T-helper 17 cell (primary cell): ENCODE results near the gene SCN2B. TPM values are rescaled to one million over a fixed set of nuclear protein-coding genes. Genes with fewer than 3 reads are reported as not detected.

Experiments used
- ATAC-seq: fragments of 150-1000 bp; cut with Tn5 transposase; 2 replicates; pipeline ENCODE4 v1.10.0; 2021; ENCODE audit warnings: mild to moderate bottlenecking, moderate library complexity
- DNase-seq, 3 donors: peaks; one replicate each; pipeline versions ENCODE4 v3.0.0 to v3.0.0-alpha.2; 2020 to 2021
- H3K9me3 ChIP-seq: one replicate; pipeline ENCODE4 v1.7.0; 2013; ENCODE audit warnings: low read length, mild to moderate bottlenecking; ENCODE audit not compliant: control insufficient read depth, poor library complexity, severe bottlenecking
- H3K27ac Mint-ChIP-seq: one replicate; pipeline ENCODE4 v1.8.0; 2022; ENCODE audit warnings: mild to moderate bottlenecking, moderate library complexity, mixed read lengths
- H3K27me3 Mint-ChIP-seq: one replicate; pipeline ENCODE4 v1.8.0; 2022; ENCODE audit warnings: mixed read lengths
- H3K36me3 Mint-ChIP-seq: one replicate; pipeline ENCODE4 v1.8.0; 2022; ENCODE audit warnings: low read depth, mixed read lengths
- H3K4me1 Mint-ChIP-seq: one replicate; pipeline ENCODE4 v1.8.0; 2022; ENCODE audit warnings: mild to moderate bottlenecking, mixed read lengths
- H3K4me3 Mint-ChIP-seq: one replicate; pipeline ENCODE4 v1.8.0; 2022; ENCODE audit warnings: mild to moderate bottlenecking, moderate library complexity, mixed read lengths
- total RNA-seq, 4 donors: library from RNA in 2 of 4; stranded (reverse) in 2 of 4; gene quantifications; one replicate each; pipeline ENCODE4 v1.2.3 and lab custom pipeline; 2022 to 2026

Gene SCN2B
- total RNA-seq, 2 donors from 2014 or later = not detected

DNA sequence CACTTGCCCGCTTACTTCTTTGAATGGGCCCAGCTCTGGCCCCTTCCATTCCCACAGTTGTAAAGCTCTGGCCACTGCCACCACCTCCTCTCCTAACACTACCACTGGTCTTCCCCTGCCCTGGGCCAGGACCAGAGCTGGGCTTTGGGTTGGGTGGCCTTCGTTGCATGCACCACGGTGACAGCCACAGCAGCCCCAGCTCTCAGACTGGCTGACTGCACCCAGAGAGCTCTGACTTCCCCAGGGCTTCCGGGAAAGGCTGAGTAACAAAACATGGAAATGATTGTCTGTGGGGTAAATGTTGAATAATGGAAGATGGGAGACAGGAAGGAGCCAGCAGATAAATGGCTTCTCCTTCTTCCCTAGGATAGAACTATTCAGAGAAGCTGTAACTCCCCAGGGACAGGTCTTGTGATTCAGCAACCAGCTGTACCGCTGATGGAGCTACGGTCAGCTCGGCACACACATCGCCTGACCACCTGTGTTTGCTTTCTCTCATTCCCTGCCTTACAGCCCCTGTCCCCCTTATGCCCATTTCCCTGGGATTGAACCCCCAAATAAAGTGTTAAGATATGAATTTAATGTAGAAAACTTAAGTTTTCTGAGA is 51.4 kb downstream of the SCN2B start:
- ATAC-seq = no peak
- H3K36me3 Mint-ChIP-seq = peaks cover 3% of the 10 kb centered on the region
- H3K9me3 ChIP-seq = no peaks in the 10 kb centered on the region
- DNase-seq = no peak
- H3K4me3 Mint-ChIP-seq = no peak overlapping the region
- H3K27ac Mint-ChIP-seq = no peak overlapping the region
- peaks cover 16% of the 10 kb centered on the region for H3K27me3 Mint-ChIP-seq
- H3K4me1 Mint-ChIP-seq = peaks cover 3% of the 10 kb centered on the region

DNA sequence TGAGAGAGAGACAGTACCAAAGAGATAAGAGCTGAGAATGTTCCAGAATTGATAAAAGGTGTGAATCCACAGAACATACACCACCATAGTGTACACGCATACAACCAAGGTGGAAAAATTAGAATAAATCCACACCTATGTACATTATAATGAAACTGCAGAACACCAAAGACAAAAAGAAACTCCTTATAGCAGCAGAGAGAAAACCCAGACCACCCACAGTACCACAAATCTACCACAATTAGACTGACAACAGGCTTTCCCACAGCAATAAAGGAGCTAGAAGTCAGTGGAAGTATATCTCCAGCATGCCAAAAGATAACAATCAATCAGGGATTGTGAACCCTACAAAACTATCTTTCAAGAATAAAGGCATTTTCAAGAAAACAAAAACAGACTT is 55.6 kb downstream of the SCN2B start:
- DNase-seq = no peak
- H3K4me3 Mint-ChIP-seq = no peak overlapping the region
- peaks cover 17% of the 10 kb centered on the region for H3K27me3 Mint-ChIP-seq
- no peak overlapping the region for H3K27ac Mint-ChIP-seq
- H3K9me3 ChIP-seq = no peaks in the 10 kb centered on the region
- no peak for ATAC-seq
- peaks cover 7% of the 10 kb centered on the region for H3K4me1 Mint-ChIP-seq
- H3K36me3 Mint-ChIP-seq = peaks cover 4% of the 10 kb centered on the region

DNA sequence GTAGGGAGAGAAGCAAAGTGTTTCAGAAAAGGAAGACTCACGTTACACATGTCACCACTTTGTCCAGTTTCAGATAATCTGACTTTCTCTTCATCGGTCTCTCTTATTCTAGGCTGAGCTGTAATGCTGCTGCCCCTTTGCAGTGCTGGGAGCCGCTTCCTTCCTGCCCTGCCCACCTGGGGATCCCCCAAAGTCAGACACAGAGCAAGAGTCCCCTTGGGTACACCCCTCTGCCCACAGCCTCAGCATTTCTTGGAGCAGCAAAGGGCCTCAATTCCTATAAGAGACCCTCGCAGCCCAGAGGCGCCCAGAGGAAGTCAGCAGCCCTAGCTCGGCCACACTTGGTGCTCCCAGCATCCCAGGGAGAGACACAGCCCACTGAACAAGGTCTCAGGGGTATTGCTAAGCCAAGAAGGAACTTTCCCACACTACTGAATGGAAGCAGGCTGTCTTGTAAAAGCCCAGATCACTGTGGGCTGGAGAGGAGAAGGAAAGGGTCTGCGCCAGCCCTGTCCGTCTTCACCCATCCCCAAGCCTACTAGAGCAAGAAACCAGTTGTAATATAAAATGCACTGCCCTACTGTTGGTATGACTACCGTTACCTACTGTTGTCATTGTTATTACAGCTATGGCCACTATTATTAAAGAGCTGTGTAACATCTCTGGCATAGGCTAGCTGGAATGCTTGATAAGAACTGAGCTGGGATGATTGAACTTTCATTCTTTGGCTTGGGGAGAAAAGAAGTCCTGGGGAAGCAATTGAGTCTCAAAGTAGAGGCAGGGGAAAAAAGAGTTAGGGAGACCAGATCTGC is 58.4 kb downstream of the SCN2B start:
- H3K27ac Mint-ChIP-seq = peak overlapping the region; percentile 27
- peaks cover 33% of the 10 kb centered on the region for H3K27me3 Mint-ChIP-seq
- no peak overlapping the region for H3K4me3 Mint-ChIP-seq
- ATAC-seq (peak; percentile 58), DNase-seq (no peak)
- no peaks in the 10 kb centered on the region for H3K9me3 ChIP-seq
- H3K36me3 Mint-ChIP-seq = peaks cover 7% of the 10 kb centered on the region
- H3K4me1 Mint-ChIP-seq = peaks cover 24% of the 10 kb centered on the region

DNA sequence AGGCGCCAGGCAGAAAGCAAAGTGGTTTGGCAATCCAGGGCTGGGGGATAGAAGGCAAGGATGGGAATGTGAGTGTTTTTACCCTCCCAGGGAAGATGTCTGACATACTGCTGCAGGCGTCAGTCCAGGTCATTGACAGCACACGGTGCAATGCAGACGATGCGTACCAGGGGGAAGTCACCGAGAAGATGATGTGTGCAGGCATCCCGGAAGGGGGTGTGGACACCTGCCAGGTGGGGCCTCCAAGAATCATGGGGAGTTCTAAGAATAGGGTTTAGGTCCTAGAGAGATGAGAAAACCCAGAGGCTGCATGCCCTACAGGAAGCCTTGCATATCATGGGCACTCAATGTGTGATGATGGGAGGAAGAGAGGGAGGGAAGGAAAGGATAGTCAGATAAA is 61.4 kb downstream of the SCN2B start:
- Mint-ChIP-seq H3K4me3 (no peak overlapping the region), H3K4me1 (peaks cover 22% of the 10 kb centered on the region), H3K27ac (peak overlapping the region; percentile 46), H3K36me3 (peaks cover 5% of the 10 kb centered on the region), H3K27me3 (peaks cover 42% of the 10 kb centered on the region)
- DNase-seq (no peak), ATAC-seq (peak; percentile 57)
- H3K9me3 ChIP-seq = no peaks in the 10 kb centered on the region

DNA sequence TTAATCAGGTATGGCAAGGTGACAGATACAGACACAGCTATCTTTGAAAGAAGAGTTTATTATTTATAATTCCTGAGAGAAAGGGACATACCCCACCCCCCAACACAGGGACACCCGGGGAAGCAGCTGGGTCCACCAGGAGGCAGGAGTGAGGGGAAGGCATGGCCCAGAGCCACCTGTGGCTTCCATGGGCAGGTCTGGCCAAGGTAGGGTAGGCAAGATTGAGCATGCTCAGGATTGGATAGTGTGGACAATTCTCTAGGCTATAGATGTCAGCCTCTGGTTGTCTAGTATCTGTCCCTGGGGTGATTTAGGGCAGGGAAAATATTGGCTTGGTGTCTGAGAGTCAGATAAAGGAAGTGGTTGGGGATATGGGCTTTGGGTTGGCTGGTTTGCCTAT is 62.2 kb downstream of the SCN2B start:
- Mint-ChIP-seq H3K27ac (no peak overlapping the region), H3K4me1 (peaks cover 22% of the 10 kb centered on the region), H3K4me3 (no peak overlapping the region), H3K27me3 (peaks cover 42% of the 10 kb centered on the region), H3K36me3 (peaks cover 5% of the 10 kb centered on the region)
- DNase-seq = no peak
- H3K9me3 ChIP-seq = no peaks in the 10 kb centered on the region
- ATAC-seq = no peak

DNA sequence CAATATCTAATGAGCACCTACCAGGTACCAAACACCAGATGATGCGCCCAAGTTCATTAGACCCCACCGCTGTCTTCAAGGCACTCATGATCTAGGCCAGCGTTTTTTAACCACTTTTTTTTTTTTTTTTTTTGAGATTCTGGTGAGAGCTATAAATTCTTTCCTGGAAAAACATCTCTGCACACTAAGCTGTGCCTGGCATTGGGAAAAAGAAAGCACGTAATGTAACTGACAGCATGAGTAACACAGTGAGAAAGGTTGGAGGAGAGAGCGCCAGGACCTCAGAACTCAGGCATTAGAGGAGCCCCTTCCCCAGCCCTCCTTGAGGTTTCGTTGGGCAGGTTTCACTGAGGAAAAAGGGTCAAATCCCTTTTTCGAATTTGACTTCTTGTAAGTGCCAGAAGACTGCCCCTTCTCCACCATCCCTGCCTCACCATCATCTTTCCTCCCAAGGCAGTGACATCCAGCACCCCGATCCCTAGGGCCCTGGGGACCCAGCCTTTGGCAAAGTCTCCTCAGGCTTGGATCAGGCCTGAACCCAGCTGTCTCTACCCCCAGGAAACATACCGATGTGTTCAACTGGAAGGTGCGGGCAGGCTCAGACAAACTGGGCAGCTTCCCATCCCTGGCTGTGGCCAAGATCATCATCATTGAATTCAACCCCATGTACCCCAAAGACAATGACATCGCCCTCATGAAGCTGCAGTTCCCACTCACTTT is 63.6 kb downstream of the SCN2B start:
- H3K27ac Mint-ChIP-seq = no peak overlapping the region
- no peaks in the 10 kb centered on the region for H3K9me3 ChIP-seq
- no peak for ATAC-seq
- peaks cover 3% of the 10 kb centered on the region for H3K36me3 Mint-ChIP-seq
- peaks cover 30% of the 10 kb centered on the region for H3K27me3 Mint-ChIP-seq
- DNase-seq = no peak
- no peak overlapping the region for H3K4me3 Mint-ChIP-seq
- H3K4me1 Mint-ChIP-seq = peaks cover 20% of the 10 kb centered on the region

Other genes with a start within 250 kb of the SCN2B start
- gene TMPRSS13, start 247.2 kb downstream of the SCN2B start, total RNA-seq = 1 to 10 TPM; 2.0 to 2.4 TPM
- 100 to 1,000 TPM; 262 to 274 TPM for gene IL10RA, start 190.2 kb downstream of the SCN2B start, total RNA-seq
- gene TMPRSS4, start 99.6 kb downstream of the SCN2B start, total RNA-seq = not detected
- gene SMIM35, start 89.7 kb downstream of the SCN2B start, total RNA-seq = under 1 TPM; 0.13 to 0.30 TPM
- gene SCN4B, start 23.8 kb downstream of the SCN2B start, total RNA-seq = not detected
- gene JAML, start 48.4 kb upstream of the SCN2B start, total RNA-seq = 10 to 100 TPM; 79.9 to 84.0 TPM
- gene MPZL3, start 75.7 kb upstream of the SCN2B start, total RNA-seq = 10 to 100 TPM; 24.5 to 26.4 TPM
- gene MPZL2, start 87.7 kb upstream of the SCN2B start, total RNA-seq = under 1 TPM; 0.50 to 0.99 TPM
- gene CD3E, start 128.1 kb upstream of the SCN2B start, total RNA-seq = 100 to 1,000 TPM; 511 to 544 TPM
- gene CD3D, start 166.1 kb upstream of the SCN2B start, total RNA-seq = 100 to 1,000 TPM; 313 to 354 TPM
- 100 to 1,000 TPM; 156 to 170 TPM for gene CD3G, start 167.7 kb upstream of the SCN2B start, total RNA-seq
- gene UBE4A, start 183.0 kb upstream of the SCN2B start, total RNA-seq = 10 to 100 TPM; 39.4 to 43.5 TPM
- gene ATP5MG, start 225.0 kb upstream of the SCN2B start, total RNA-seq = 100 to 1,000 TPM; 183 to 184 TPM